Keratinocyte (primary cell): Measurements from ENCODE around the gene POU2F2. TPM values are rescaled to one million over a fixed set of nuclear protein-coding genes. Genes with fewer than 3 reads are reported as not detected.

ENCODE experiments used
- DNase-seq: peaks from one replicate; pipeline ENCODE4 v3.0.0-alpha.2; 2011; ENCODE audit warnings: low read depth, missing footprints, low spot score
- FAIRE-seq: peaks from 2 replicates; lab custom pipeline; 2011; peaks lifted over from hg19 to GRCh38; lab: Jason Lieb, UNC
- H2AFZ ChIP-seq: 2 replicates; pipeline ENCODE4 v1.6.0; 2012; ENCODE audit warnings: low read length, control low read depth, inconsistent platforms; ENCODE audit not compliant: control insufficient read depth
- H3K27ac ChIP-seq: 2 replicates; pipeline ENCODE4 v1.5.1; 2011; ENCODE audit warnings: low read length; ENCODE audit not compliant: control insufficient read depth, insufficient read depth
- H3K27me3 ChIP-seq: 3 replicates; pipeline ENCODE4 v1.6.0; 2011; ENCODE audit warnings: low read length; ENCODE audit not compliant: control insufficient read depth, insufficient read depth; ENCODE audit errors: extremely low read depth
- H3K36me3 ChIP-seq, 2 experiments: 2 replicates in 1 of 2; 3 replicates in 1 of 2; pipeline ENCODE4 v1.5.1; 2011; ENCODE audit warnings: low read length in 2 of 2, mild to moderate bottlenecking in 1 of 2; ENCODE audit not compliant: control insufficient read depth in 2 of 2, insufficient read depth in 2 of 2; ENCODE audit errors: extremely low read depth in 1 of 2
- H3K4me1 ChIP-seq: 3 replicates; pipeline ENCODE4 v1.5.1; 2011; ENCODE audit warnings: low read length; ENCODE audit not compliant: control insufficient read depth, insufficient read depth; ENCODE audit errors: extremely low read depth
- H3K4me2 ChIP-seq: 3 replicates; pipeline ENCODE4 v1.6.0; 2011; ENCODE audit warnings: low read depth, low read length; ENCODE audit not compliant: control insufficient read depth, insufficient read depth; ENCODE audit errors: extremely low read depth
- H3K4me3 ChIP-seq, 3 experiments: fragments of 200-600 bp in 1 of 3; sonication (generic) in 1 of 3; 2 replicates in 2 of 3; 3 replicates in 1 of 3; pipeline ENCODE4 v1.5.1; 2011 to 2016; ENCODE audit warnings: low read length in 3 of 3, mild to moderate bottlenecking in 3 of 3, control low read depth in 2 of 3, inconsistent platforms in 1 of 3, low read depth in 1 of 3, mixed read lengths in 1 of 3, mixed run types in 1 of 3, moderate library complexity in 1 of 3; ENCODE audit not compliant: control insufficient read depth in 2 of 3, insufficient read depth in 2 of 3; ENCODE audit errors: extremely low read depth in 1 of 3
- H3K79me2 ChIP-seq: 2 replicates; pipeline ENCODE4 v1.6.0; 2012; ENCODE audit warnings: low read length; ENCODE audit not compliant: control insufficient read depth, insufficient read depth
- H3K9ac ChIP-seq: 3 replicates; pipeline ENCODE4 v1.6.0; 2011; ENCODE audit warnings: low read length; ENCODE audit not compliant: control insufficient read depth, insufficient read depth; ENCODE audit errors: extremely low read depth
- H3K9me1 ChIP-seq: 3 replicates; pipeline ENCODE4 v1.6.0; 2011; ENCODE audit warnings: low read length; ENCODE audit not compliant: control insufficient read depth, insufficient read depth; ENCODE audit errors: extremely low read depth
- H3K9me3 ChIP-seq: 2 replicates; pipeline ENCODE4 v1.5.1; 2012; ENCODE audit warnings: low read depth, low read length; ENCODE audit not compliant: control insufficient read depth
- H4K20me1 ChIP-seq: 3 replicates; pipeline ENCODE4 v1.6.0; 2011; ENCODE audit warnings: low read length; ENCODE audit not compliant: control insufficient read depth, insufficient read depth; ENCODE audit errors: extremely low read depth
- EZH2 ChIP-seq: IDR thresholded peaks from one replicate; pipeline ENCODE4 v1.6.1; 2012; ENCODE audit warnings: inconsistent platforms, mild to moderate bottlenecking, low read length, moderate library complexity
- dilution Hi-C: fragments of 300-500 bp; cut with MboI; formaldehyde crosslinking; loops from one replicate; pipeline ENCODE4 v1.7.0; 2020; ENCODE audit warnings: low sequenced_read_pairs; ENCODE audit not compliant: extremely low pct_ligation_motif_present
- polyA plus RNA-seq, 5 experiments: library from polyadenylated mRNA; depleted of rRNA in 3 of 5; stranded (reverse) in 3 of 5; stranded (forward) in 1 of 5; unstranded in 1 of 5; fragments of >200 nt; gene quantifications; 1 replicate in 1 of 5; 2 replicates in 3 of 5; 3 replicates in 1 of 5; pipeline versions ENCODE4 v1.2.1 to v1.2.3, GENCODE V29; 2011 to 2012; ENCODE audit warnings: missing spikeins in 2 of 5, low read depth in 1 of 5, low replicate concordance in 1 of 5
- TF ChIP-seq, protein P1 (sequence below), 3 experiments: IDR thresholded peaks in 1 of 3; conservative IDR thresholded peaks in 1 of 3; optimal IDR thresholded peaks in 1 of 3; 2 replicates in 2 of 3; 3 replicates in 1 of 3; pipeline versions ENCODE3 to v1.5.1; 2011; ENCODE audit warnings: low read length in 3 of 3, mild to moderate bottlenecking in 3 of 3, moderate library complexity in 2 of 3, control low read depth in 1 of 3, inconsistent platforms in 1 of 3; ENCODE audit not compliant: insufficient read depth in 2 of 3; ENCODE audit errors: extremely low read depth in 1 of 3

The POU2F2 gene
- polyA plus RNA-seq, 1 donor (not counting 4 experiments of a cell fraction or from before 2014, with no cell fraction given): 7.0 TPM

DNA sequence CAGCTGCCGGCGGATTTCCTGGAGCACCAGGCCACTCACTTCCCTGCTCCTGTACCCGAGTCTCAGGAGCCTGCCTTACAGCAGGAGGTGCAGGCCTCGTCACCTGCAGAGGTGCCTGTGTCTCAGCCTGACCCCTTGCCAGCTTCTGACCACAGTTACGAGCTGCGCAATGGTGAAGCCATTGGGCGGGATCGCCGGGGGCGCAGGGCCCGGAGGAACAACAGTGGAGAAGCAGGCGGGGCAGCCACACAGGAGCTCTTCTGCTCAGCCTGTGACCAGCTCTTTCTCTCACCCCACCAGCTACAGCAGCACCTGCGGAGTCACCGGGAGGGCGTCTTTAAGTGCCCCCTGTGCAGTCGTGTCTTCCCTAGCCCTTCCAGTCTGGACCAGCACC is 53.0 kb downstream of the POU2F2 start:
- Histone ChIP-seq H3K4me2 (no peak overlapping the region), H3K4me1 (peaks cover 33% of the 10 kb centered on the region), H3K27me3 (no peaks in the 10 kb centered on the region), H3K9ac (no peak overlapping the region), H3K79me2 (peaks cover 61% of the 10 kb centered on the region), H3K9me1 (peaks cover 10% of the 10 kb centered on the region), H2AFZ (no peak overlapping the region), H3K9me3 (no peaks in the 10 kb centered on the region), H3K36me3 (peaks cover 26 to 28% of the 10 kb centered on the region in 2 experiments), H3K27ac (no peak overlapping the region), H4K20me1 (peaks cover 29% of the 10 kb centered on the region), H3K4me3 (no peak overlapping the region)
- TF ChIP-seq EZH2: no peak
- TF ChIP-seq, protein P1, sequence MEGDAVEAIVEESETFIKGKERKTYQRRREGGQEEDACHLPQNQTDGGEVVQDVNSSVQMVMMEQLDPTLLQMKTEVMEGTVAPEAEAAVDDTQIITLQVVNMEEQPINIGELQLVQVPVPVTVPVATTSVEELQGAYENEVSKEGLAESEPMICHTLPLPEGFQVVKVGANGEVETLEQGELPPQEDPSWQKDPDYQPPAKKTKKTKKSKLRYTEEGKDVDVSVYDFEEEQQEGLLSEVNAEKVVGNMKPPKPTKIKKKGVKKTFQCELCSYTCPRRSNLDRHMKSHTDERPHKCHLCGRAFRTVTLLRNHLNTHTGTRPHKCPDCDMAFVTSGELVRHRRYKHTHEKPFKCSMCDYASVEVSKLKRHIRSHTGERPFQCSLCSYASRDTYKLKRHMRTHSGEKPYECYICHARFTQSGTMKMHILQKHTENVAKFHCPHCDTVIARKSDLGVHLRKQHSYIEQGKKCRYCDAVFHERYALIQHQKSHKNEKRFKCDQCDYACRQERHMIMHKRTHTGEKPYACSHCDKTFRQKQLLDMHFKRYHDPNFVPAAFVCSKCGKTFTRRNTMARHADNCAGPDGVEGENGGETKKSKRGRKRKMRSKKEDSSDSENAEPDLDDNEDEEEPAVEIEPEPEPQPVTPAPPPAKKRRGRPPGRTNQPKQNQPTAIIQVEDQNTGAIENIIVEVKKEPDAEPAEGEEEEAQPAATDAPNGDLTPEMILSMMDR (optimal IDR thresholded peaks at IDR 0.05 in 1 of 3, IDR thresholded peaks at IDR 0.05 in 1 of 3, conservative IDR thresholded peaks at IDR 0.05 in 1 of 3; ENCODE audit: extremely low read depth in 1 of 3, insufficient read depth in 2 of 3, low read length in 3 of 3): no peak
- DNase-seq: no peak
- dilution Hi-C loops: no loop called here
- FAIRE-seq: no peak

DNA sequence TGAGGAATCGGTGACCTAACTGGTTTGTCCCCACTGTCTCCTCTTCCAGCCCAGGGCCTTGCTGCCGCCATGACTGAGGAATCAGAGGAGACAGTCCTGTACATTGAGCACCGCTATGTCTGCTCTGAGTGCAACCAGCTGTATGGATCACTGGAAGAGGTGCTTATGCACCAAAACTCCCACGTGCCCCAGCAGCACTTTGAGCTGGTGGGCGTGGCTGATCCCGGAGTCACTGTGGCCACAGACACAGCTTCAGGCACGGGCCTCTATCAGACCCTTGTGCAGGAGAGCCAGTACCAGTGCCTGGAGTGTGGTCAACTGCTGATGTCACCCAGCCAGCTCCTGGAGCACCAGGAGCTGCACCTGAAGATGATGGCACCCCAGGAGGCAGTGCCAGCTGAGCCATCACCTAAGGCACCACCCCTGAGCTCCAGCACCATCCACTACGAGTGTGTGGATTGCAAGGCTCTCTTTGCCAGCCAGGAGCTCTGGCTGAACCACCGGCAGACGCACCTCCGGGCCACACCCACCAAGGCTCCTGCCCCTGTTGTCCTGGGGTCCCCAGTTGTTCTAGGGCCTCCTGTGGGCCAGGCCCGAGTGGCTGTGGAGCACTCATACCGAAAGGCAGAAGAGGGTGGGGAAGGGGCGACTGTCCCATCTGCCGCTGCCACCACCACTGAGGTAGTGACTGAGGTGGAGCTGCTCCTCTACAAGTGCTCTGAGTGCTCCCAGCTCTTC is 53.5 kb downstream of the POU2F2 start:
- peaks cover 29% of the 10 kb centered on the region for H4K20me1 ChIP-seq
- H3K27me3 ChIP-seq: no peaks in the 10 kb centered on the region
- TF ChIP-seq EZH2: no peak
- TF ChIP-seq, protein P1 (optimal IDR thresholded peaks at IDR 0.05 in 1 of 3, IDR thresholded peaks at IDR 0.05 in 1 of 3, conservative IDR thresholded peaks at IDR 0.05 in 1 of 3; ENCODE audit: extremely low read depth in 1 of 3, insufficient read depth in 2 of 3, low read length in 3 of 3): no peak
- dilution Hi-C loops: no loop called here
- peaks cover 61% of the 10 kb centered on the region for H3K79me2 ChIP-seq
- H3K9me1 ChIP-seq: peaks cover 10% of the 10 kb centered on the region
- no peak overlapping the region for H2AFZ ChIP-seq
- H3K4me1 ChIP-seq: peaks cover 33% of the 10 kb centered on the region
- H3K27ac ChIP-seq: no peak overlapping the region
- no peak overlapping the region for H3K9ac ChIP-seq
- no peaks in the 10 kb centered on the region for H3K9me3 ChIP-seq
- peaks cover 26 to 28% of the 10 kb centered on the region in 2 experiments for H3K36me3 ChIP-seq
- peak overlapping the region; percentile 16 for H3K4me2 ChIP-seq
- FAIRE-seq: no peak
- DNase-seq: no peak
- no peak overlapping the region for H3K4me3 ChIP-seq
